Testis (tissue), 3 donors: Measurements from ENCODE around the gene MYO1A. TPM values are rescaled to one million over a fixed set of nuclear protein-coding genes. Genes with fewer than 3 reads are reported as not detected.

Experiments
- DNase-seq: peaks from one replicate; pipeline ENCODE4 v3.0.0-alpha.2; 2019
- H3K27ac ChIP-seq, 2 donors: fragments of 200-600 bp; sonication (generic); one replicate each; pipeline ENCODE4 v1.5.1; 2019
- H3K27me3 ChIP-seq: fragments of 200-600 bp; sonication (generic); one replicate; pipeline ENCODE4 v1.5.1; 2019
- H3K36me3 ChIP-seq: fragments of 200-600 bp; sonication (generic); one replicate; pipeline ENCODE4 v1.5.1; 2017; ENCODE audit warnings: low read depth; ENCODE audit errors: missing control alignments
- H3K4me1 ChIP-seq: fragments of 200-600 bp; sonication (generic); one replicate; pipeline ENCODE4 v1.5.1; 2019
- H3K4me3 ChIP-seq, 2 donors: fragments of 200-600 bp; sonication (generic); one replicate each; pipeline ENCODE4 v1.5.1; 2017 to 2019
- H3K9me3 ChIP-seq: fragments of 200-600 bp; sonication (generic); one replicate; pipeline ENCODE4 v1.5.1; 2017
- POLR2A ChIP-seq: fragments of 450-650 bp; IDR thresholded peaks from one replicate; pipeline ENCODE4 v1.6.1; 2017; ENCODE audit warnings: antibody characterized with exemption, mild to moderate bottlenecking, moderate library complexity
- WGBS, 2 donors: methylation state at CpG; one replicate each; pipeline ENCODE4 v1.1.5; 2018; 5-methylcytosine and 5-hydroxymethylcytosine counted together
- intact Hi-C: fragments of 100-400 bp; cut with DNase I; formaldehyde crosslinking; loops from one replicate; pipeline ENCODE4 v1.15.1; 2023; ENCODE audit warnings: low total_unique reads
- polyA plus RNA-seq: library from polyadenylated mRNA; stranded (reverse); fragments of 350-450 nt; fragmentation: Illumina TruSeq; extraction: RNeasy Lipid Tissue Mini Kit (QIAGEN cat#74804); gene quantifications from one replicate; pipeline ENCODE4 v1.2.3, GENCODE V29; 2014; ENCODE audit warnings: low read depth, low replicate concordance; ENCODE audit not compliant: insufficient read depth
- total RNA-seq, 2 donors: library from RNA; depleted of rRNA; stranded (reverse); fragments of >200 nt; gene quantifications; one replicate each; pipeline ENCODE4 v1.2.3, GENCODE V29; 2016
- TF ChIP-seq, protein P1 (sequence below), 3 experiments: fragments of 450-650 bp in 2 of 3; fragments of 200-600 bp in 1 of 3; sonication (generic) in 1 of 3; IDR thresholded peaks; one replicate each; pipeline ENCODE4 v1.5.1; 2016 to 2019; ENCODE audit warnings: antibody characterized with exemption in 3 of 3, mild to moderate bottlenecking in 2 of 3, moderate library complexity in 1 of 3

The MYO1A gene
- total and polyA plus RNA-seq, 3 donors from 2014 or later = 5.4 to 7.6 (median 5.9) TPM

DNA sequence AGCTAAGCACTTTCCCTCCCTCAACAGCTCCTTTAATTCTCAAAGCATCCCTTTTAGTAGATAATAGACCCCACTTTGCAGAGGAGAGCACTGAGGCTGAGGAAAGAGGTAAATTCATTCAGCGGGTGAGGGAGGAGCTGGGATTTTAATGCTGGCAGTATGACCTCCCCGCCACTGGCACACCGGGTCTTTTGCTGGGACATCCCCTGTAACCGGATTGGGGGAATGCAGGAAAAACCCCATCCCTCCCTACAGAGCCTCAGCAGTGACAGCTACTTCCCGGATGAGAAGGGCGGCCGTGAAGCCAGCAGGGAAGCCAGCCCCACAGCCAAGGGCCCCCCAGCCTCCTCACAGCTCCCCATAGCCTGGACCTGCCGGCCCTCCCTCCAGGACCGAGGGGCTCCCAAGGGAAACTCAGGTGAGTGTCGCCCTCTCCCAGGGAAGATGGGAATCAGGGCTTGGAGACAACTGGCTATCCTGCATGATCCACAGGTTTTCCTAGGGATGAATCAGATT is 55.6 kb downstream of the MYO1A start:
- no peak overlapping the region for H3K27ac ChIP-seq
- H3K36me3 ChIP-seq = no peaks in the 10 kb centered on the region
- H3K4me1 ChIP-seq = peaks cover 8% of the 10 kb centered on the region
- DNase-seq = no peak
- H3K27me3 ChIP-seq = no peaks in the 10 kb centered on the region
- 76 to 81% methylated on average over 7 to 10 of the region's 10 CpGs for WGBS, 2 donors
- H3K4me3 ChIP-seq = no peak overlapping the region
- TF ChIP-seq, protein P1, sequence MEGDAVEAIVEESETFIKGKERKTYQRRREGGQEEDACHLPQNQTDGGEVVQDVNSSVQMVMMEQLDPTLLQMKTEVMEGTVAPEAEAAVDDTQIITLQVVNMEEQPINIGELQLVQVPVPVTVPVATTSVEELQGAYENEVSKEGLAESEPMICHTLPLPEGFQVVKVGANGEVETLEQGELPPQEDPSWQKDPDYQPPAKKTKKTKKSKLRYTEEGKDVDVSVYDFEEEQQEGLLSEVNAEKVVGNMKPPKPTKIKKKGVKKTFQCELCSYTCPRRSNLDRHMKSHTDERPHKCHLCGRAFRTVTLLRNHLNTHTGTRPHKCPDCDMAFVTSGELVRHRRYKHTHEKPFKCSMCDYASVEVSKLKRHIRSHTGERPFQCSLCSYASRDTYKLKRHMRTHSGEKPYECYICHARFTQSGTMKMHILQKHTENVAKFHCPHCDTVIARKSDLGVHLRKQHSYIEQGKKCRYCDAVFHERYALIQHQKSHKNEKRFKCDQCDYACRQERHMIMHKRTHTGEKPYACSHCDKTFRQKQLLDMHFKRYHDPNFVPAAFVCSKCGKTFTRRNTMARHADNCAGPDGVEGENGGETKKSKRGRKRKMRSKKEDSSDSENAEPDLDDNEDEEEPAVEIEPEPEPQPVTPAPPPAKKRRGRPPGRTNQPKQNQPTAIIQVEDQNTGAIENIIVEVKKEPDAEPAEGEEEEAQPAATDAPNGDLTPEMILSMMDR (IDR thresholded peaks at IDR 0.05) = no peak
- no peak for TF ChIP-seq POLR2A
- intact Hi-C loops = loop anchor here (10.0 kb wide), 1 partner anchor 219 kb away; no protein-coding TSS in a partner anchor
- H3K9me3 ChIP-seq = no peaks in the 10 kb centered on the region

DNA sequence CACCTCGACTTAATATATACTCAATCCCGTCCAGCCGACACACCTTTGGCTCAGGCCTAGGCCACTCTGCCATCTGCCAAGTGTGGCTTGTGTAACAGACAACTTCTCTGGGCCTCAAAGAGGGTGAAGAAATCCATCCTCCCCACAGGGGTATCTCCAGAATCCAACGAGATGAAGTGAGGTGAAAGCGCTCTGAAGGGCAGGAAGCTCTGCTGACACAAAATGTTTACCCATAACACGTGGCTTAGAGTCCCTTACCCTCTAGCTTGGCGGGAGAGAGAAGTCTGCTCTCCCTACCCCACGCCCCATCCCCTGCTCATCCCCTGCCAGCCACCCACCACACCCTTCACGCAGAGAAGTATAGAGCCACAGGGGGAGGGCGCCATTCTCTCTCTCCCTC is 56.6 kb downstream of the MYO1A start:
- WGBS, 2 donors = 80 to 81% methylated on average over 10 of the region's 10 CpGs
- Histone ChIP-seq H3K27me3 (no peaks in the 10 kb centered on the region), H3K4me3 (no peak overlapping the region), H3K27ac (no peak overlapping the region), H3K4me1 (peaks cover 8% of the 10 kb centered on the region), H3K9me3 (no peaks in the 10 kb centered on the region), H3K36me3 (no peaks in the 10 kb centered on the region)
- intact Hi-C loops = loop anchor here (10.0 kb wide), 1 partner anchor 219 kb away; no protein-coding TSS in a partner anchor
- DNase-seq = no peak
- TF ChIP-seq, protein P1 (IDR thresholded peaks at IDR 0.05) = no peak
- no peak for TF ChIP-seq POLR2A

- intact Hi-C loops = loop anchor here (10.0 kb wide), 1 partner anchor 217 kb away; no protein-coding TSS in a partner anchor
- WGBS, 2 donors = 74 to 82% methylated on average over 8 of the region's 8 CpGs
- H3K27ac ChIP-seq = no peak overlapping the region
Observed at GRCh38 chr12:56991319-56992246, 58.3 kb downstream of the MYO1A start.

GRCh38 chr12:56990648-56991318 is 59.1 kb downstream of the MYO1A start:
- H3K36me3 ChIP-seq = no peaks in the 10 kb centered on the region
- intact Hi-C loops = loop anchor here (10.0 kb wide), 1 partner anchor 216 kb away; no protein-coding TSS in a partner anchor
- H3K9me3 ChIP-seq = no peaks in the 10 kb centered on the region
- H3K27ac ChIP-seq = no peak overlapping the region
- H3K27me3 ChIP-seq = no peaks in the 10 kb centered on the region
- peaks cover 7% of the 10 kb centered on the region for H3K4me1 ChIP-seq
- DNase-seq = no peak
- no peak overlapping the region for H3K4me3 ChIP-seq
- WGBS, 2 donors = 56 to 69% methylated on average over 3 to 7 of the region's 7 CpGs
- TF ChIP-seq, protein P1 (IDR thresholded peaks at IDR 0.05) = no peak
- TF ChIP-seq POLR2A = no peak

More at GRCh38 chr12:56991319-56992246, 58.3 kb downstream of the MYO1A start:
- no peaks in the 10 kb centered on the region for H3K27me3 ChIP-seq
- H3K36me3 ChIP-seq = no peaks in the 10 kb centered on the region
- DNase-seq = peak; percentile 38
- no peaks in the 10 kb centered on the region for H3K9me3 ChIP-seq
- no peak overlapping the region for H3K4me3 ChIP-seq
- peaks cover 9% of the 10 kb centered on the region for H3K4me1 ChIP-seq
- TF ChIP-seq, protein P1 (IDR thresholded peaks at IDR 0.05) = no peak
- no peak for TF ChIP-seq POLR2A
